HUDEP-2 (cell line): Measurements from ENCODE around the gene SPZ1.
"Not testable (repeated sequence)": the region's sequence is repeated elsewhere in the genome, so short reads cannot be mapped to it uniquely, and the experiment has no call there.

Experiments used
- DNase-seq, 76 experiments: peaks; one replicate each; lab custom pipeline; 2025; ENCODE audit not compliant: unreplicated experiment in 76 of 76; lab: John Stamatoyannopoulos, UW

SPZ1 gene, protein sequence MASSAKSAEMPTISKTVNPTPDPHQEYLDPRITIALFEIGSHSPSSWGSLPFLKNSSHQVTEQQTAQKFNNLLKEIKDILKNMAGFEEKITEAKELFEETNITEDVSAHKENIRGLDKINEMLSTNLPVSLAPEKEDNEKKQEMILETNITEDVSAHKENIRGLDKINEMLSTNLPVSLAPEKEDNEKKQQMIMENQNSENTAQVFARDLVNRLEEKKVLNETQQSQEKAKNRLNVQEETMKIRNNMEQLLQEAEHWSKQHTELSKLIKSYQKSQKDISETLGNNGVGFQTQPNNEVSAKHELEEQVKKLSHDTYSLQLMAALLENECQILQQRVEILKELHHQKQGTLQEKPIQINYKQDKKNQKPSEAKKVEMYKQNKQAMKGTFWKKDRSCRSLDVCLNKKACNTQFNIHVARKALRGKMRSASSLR

DNA sequence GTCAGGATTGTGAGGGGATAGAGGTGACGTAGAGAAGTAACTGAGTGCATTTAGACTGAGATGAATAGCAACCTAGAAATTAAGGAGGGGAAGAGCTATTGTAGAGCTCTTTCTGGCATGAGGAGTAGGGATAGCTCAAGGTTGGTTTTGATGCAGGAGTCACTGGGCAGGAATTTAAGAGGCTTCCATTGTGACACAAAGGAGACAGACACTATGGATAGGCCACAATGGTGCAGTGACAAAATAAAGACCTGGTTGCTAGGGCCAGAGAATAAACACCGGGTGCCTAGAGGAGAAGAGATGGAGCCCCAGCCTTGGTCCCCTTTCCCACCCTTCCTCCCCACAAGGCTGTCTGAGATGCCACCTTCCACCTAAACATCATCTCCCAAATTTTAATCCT lies at the start of gene SPZ1:
Gene SPZ1 (plus strand): TSS at position 301 of the 400 bp plus-strand sequence. CDS start 214 bp downstream, outside the sequence.
- DNase-seq = no peak

DNA sequence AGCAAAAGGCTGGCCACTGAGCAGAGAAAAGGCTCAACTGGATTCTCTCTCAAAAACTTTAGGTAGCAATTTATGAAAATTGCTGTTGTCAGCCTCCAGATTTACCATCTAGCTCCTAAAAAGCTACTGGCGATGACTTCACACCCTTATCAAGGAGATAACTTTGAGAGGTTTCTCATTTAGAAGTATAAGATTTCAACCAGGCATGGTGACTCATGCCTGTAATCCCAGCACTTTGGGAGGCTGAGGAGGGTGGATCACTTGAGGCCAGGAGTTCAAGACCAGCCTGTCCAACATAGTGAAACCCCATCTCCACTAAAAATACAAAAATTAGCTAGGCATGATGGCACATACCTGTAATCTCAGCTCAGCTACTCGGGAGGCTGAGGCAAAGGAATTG lies 49.3 kb upstream of the SPZ1 start:
- DNase-seq = not testable (repeated sequence)

DNA sequence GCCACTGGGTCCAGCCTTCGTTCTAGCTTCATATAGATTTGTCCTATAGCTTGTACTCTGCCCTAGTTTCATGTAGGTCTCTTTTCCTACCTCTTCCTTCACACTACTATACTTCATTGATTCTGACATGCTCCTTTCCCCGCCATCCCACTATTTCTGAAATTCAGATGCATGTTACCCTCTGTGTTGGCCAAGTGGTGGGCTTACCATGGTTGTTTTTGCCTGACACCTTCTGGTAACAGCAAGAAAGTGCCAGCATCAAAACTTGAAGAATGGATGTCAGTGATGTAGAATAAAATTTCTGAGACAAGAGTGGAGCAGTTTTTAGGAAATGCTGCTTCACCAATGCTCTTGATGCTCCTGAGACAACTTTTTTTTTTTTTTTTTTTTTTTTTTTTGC lies 44.5 kb upstream of the SPZ1 start:
- peak in 16 of 76 experiments; percentile 6 to 34 (median 18) for DNase-seq

DNA sequence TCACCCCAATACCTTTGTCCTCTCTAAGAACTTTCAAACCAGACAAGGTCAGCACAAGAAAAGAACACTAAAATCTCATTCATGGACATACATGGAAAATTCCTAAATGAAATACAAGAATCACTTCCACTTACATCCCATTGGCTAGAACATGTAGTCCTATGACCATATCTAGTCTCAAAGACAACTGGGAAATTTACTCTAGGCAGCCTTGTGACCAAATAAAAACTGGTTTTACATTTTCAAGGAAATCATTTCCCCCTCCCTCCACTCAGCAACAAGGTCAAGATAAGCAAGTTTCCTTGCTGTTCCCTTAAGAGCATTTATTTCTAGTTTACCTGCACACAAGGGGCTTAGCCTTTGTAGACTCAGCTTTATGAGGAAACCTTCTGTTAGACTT lies 43.6 kb upstream of the SPZ1 start:
- DNase-seq = no peak

DNA sequence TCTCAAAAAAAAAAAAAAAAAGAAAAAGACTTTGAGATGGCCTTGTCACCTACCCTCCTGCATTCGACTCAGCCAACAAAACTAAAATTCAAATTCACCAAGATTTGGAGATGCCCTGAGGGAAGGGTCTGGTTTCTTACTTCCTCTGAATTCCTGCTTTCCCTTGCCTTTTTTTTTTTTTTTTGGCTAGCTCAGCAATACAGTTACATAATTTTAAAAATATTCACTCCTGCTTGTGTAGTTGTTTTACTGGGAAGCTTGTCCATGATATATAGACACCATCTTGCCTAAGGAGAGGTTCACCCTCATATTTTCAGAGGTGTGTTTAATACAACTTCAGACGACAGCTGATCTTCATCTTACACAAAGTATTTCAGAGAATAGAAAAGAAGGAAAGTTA lies 42.6 kb upstream of the SPZ1 start:
- DNase-seq = no peak

DNA sequence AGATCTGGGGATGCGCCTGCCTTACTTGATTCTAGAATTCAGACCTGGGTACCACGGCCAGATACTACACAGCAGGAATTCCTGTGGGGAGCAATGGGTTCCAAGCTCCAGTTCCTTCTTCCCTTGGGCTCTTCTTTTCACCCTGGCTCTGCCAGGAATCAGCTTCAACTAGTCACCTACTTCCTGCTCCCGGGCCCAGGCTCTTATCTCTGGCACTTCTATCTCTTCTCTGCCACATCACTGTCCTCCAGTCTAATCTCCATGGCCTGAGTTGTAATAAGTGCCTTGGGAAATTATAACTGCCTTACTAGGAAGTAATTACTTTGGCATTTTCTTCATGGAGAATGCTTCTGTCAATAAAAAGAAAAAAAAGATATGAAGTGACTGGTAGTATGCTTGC lies 37.7 kb upstream of the SPZ1 start:
- peak in 3 of 76 experiments; percentile 2 to 14 (median 6) for DNase-seq

DNA sequence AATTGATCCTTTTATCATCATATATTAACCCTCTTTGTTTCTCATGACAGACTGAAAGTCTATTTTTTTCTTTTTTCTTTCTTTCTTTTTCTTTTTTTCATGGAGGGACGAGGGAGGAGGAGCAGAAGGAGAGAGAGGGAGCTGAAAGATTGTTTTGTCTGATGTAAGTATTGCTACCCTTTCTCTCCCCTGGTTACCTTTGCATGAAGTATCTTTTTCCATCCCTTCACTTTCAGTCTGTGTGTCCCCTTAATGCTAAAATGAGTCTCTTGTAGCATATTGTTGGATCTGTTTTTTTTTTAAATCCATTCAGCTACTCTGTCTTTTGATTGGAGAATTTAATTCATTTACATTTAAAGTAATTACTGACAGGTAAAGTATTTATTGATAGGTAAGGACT lies 36.4 kb upstream of the SPZ1 start:
- DNase-seq = no peak

DNA sequence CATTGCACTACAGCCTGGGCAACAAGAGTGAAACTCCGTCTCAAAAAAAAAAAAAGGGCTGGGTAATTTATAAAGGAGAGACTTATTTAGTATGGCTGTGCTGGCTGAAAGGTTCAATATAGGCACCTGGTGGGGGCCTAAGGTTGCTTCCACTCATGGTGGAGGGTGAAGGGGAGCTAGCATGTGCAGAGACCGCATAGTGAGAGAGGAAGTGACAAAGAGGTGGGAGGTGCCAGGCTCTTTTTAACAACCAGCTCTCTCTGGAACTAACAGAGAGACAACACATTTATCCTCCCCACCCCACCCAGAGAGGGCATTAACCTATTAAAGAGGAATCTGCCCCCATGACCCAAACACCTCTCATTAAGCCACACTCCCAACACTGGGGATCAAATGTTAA lies 35.1 kb upstream of the SPZ1 start:
- no peak for DNase-seq

DNA sequence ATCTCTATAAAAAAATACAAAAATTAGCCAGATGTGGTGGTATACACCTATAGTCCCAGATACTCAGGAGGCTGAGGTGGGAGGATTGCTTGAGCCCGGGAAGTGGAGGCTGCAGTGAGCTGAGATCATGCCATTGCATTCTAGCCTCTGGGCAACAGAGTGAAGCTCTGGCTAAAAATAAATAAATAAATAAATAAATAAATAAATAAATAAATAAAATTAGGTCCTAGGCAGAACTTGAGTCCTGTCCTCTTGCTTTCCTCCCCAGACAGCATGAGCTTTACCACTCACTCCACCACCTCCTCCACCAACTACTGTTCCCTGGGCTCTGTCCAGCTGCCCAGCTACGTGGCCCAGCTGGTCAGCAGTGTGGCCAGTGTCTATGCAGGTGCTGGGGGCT lies 31.6 kb upstream of the SPZ1 start:
- DNase-seq = no peak

DNA sequence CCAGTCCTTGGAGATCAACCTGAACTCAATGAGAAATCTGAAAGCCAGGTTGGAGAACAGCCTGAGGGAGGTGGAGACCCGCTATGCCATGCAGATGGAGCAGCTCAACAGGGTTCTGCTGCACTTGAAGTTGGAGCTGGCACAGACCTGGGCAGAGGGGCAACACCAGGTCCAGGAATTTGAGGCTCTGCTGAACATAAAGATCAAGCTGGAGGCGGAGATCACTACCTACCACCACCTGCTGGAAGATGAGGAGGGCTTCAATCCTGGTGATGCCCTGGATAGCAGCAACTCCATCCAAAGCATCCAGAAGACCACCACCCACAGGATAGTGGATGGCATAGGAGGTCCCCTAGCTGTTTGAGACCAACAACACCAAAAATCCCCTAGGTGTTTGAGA lies 30.5 kb upstream of the SPZ1 start:
- no peak for DNase-seq

DNA sequence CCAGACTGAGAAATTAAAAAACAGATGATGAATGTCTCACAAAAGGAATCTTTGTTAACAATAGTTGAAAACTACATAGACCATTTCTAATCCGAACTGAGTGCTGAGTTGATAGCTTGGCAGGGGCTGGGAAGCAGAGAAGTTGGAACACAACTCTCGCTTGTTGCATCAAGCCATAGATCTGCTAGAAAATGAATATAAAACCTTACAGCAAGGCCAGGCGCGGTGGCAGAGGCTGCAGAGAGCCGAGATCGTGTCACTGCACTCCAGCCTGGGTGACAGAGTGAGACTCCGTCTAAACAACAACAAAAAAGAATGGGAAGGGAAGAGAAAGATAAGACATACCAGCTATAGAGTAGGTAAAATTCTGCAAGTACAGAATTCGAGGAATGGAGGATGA lies 28.0 kb upstream of the SPZ1 start:
- no peak for DNase-seq

DNA sequence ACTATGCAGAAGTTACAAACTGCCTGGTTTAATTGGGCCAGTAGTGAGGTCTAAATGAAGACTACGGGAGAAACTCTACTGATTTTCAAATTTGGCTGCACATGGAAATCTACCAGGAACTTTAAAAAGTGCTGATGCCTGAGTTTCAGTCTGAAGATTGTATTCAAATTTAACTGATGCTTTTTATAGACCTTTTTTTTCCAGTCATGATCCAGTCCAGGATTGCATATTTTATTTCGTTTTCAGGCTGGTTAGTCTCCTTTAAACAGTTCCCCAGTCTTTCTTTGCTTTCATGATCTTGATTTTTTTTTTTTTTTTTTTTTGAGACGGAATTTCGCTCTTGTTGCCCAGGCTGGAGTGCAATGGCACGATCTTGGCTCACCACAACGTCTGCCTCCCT lies 23.7 kb upstream of the SPZ1 start:
- DNase-seq = no peak

DNA sequence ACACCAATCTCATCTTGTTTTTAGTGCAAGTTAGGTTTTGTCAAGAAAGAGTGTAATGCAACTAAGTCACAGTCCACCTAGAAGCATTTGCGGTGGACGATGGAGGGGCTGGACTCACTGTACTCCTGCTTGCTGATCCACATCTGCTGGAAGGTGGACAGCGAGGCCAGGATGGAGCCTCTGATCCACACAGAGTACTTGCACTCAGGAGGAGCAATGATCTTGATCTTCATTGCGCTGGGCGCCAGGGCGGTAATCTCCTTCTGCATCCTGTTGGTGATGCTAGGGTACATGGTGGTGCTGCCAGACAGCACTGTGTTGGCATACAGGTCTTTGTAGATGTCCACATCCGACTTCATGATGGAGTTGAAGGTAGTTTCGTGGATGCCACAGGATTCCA lies 20.2 kb upstream of the SPZ1 start:
- no peak for DNase-seq

DNA sequence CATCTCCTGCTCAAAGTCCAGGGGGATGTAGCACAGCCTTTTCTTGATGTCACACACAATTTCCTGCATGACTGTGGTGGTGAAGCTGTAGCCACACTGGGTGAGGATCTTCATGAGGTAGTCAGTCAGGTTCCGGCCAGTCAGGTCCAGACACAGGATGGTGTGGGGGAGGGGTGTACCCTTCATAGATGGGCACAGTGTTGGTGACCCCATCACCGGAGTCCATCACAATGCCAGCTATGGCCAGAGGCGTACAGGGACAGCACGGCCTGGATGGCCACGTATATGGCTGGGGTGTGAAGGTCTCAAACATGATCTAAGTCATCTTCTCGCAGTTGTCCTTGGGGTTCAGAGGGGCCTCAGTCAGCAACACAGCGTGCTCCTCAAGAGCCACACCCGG lies 19.7 kb upstream of the SPZ1 start:
- DNase-seq = no peak

DNA sequence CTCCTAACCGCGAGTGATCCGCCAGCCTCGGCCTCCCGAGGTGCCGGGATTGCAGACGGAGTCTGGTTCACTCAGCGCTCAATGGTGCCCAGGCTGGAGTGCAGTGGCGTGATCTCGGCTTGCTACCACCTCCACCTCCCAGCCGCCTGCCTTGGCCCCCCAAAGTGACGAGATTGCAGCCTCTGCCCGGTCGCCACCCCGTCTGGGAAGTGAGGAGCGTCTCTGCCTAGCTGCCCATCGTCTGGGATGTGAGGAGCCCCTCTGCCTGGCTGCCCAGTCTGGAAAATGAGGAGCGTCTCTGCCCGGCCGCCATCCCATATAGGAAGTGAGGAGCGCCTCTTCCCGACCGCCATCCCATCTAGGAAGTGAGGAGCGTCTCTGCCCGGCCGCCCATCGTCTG lies 19.0 kb upstream of the SPZ1 start:
- DNase-seq = not testable (repeated sequence)

DNA sequence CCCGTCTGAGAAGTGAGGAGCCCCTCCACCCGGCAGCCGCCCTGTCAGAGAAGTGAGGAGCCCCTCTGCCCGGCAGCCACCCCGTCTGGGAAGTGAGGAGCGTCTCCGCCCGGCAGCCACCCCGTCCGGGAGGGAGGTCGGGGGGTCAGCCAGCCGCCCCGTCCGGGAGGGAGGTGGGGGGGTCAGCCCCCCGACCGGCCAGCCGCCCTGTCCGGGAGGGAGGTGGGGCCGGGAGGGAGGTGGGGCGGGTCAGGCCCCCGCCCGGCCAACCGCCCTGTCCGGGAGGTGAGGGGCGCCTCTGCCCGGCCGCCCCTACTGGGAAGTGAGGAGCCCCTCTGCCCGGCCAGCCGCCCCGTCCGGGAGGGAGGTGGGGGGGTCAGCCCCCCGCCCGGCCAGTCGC lies 18.5 kb upstream of the SPZ1 start:
- not testable (repeated sequence) for DNase-seq

DNA sequence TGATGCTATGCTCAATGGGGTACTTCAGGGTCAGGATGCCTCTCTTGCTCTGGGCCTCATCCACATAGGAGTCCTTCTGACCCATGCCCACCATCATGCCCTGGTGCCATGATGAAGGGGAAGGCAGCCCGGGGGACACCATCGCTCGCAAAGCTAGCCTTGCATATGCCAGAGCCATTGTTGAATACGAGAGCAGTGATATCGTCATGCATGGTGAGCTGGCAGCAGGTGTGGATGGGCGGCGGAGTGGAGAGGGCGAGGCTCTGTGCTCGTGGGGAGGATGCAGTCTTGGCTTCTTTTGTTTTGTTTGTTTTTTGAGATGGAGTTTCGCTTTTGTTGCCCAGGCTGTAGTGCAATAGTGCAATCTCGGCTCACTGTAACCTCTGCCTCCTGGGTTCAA lies 17.2 kb upstream of the SPZ1 start:
- DNase-seq = no peak

DNA sequence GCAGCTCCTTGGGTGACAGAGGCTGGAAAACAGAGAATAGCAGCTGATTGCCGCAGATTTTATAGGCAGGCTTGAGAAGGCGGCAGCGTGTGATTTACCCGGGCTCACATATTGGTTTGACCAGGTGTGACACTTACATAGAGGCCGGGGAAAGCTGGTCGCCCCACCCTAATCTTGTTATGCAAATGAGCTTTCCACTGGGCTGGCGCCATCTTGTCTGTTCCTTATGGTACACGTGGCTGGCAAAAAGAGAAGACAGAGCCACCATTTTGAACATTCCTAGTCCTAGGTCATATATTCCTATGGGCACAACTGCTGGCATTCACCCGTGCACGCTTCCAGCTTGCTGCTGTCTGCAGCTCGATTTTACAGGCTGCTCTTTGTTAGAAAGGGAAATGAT lies 11.3 kb upstream of the SPZ1 start:
- no peak for DNase-seq

DNA sequence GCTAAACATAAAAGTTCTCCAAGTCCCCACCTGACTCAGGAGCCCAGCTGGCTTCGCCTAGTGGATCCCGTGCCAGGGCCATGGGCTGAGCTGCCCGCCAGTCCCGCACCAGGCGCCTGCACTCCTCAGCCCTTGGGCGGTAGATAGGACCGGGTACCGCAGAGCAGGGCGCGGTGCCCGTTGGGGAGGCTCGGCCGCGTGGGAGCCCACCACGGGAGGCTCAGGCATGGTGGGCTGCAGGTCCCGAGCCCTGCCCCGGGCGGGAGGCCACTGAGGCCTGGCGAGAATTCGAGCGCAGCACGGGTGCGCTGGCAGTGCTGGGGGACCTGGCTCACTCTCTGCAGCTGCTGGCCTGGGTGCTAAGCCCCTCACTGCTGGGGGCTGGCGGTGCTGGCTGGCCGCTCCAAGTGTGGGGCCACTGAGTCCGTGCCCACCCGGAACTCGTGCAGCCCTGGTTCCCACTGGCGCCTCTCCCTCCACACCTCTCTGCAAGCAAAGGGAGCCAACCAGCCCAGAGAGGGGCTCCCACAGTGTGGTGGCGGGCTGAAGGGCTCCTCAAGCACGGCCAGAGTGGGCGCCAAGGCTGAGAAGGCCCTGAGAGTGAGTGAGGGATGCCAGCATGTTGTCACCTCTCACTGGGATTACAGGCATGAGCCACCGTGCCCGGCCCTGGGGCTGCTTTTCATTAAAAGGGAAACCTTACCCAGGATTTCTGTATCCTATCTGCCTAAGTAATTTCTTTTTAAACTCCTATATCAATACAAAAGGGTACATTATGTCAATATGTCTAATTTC lies 9.7 kb upstream of the SPZ1 start:
- no peak for DNase-seq

DNA sequence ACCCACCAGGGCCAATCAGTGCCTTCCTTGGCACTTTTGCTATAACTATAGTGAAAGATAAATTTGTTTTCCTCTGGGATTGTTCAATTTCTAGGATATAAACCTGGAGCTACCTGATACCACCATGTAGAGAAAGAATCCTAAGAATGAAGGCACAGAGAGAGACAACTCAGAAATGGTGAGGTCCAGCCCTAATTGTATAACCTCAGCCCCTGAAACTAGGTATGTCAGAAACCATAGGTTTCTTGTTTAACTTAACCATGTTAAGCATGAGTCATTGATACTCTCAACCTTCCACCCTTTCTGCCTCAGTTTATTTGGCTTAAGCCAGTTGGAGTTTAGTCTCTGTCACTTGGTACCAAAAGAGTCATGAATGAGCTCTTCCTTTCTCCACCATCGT lies 4.6 kb upstream of the SPZ1 start:
- no peak for DNase-seq

DNA sequence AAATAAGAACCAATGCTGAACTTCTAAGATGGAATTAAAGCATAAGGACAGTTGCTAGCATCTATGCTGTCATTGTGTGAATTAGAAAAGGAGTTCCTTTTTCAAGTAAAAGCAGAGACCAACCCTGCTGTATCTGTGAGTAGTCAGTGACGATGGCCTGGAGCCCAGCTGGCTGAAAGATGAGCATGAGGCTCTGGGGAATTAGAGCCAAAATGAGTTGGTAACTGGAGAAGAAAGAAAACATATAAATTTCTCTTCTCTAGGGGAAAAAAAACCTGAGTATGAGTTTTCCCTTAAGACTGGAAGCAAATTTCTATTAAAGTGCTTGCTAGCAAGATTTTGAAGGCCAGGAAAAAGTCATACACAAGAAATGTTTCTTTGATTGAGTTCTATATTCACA lies 1.6 kb upstream of the SPZ1 start:
- no peak for DNase-seq

DNA sequence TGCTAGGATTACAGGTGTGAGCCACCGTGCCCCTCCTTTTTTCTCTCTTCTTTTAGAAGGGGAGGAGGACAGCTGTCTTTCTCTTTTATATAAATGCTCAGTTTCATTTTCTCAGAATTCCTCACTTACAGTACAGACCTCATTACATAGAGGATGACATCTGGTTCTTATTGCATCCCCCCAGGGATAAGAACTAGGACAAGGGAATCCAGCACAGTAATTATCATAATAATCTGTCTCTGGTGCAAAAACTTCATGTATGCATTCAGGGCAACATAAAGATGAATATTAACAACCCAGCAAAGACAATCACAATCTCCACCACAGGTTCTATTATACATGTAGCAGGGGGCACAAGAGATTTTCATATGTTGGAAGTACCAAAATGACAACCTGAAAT lies 5.1 kb downstream of the SPZ1 start:
- no peak for DNase-seq
